HS-5 (cell line): ENCODE results near the gene RASGRP1.

Source experiments
- DNase-seq: peaks from one replicate; pipeline ENCODE4 v3.0.0-alpha.2; 2012; ENCODE audit warnings: low read depth

RASGRP1 gene

GRCh38 chr15:38458646-38459045, 106.0 kb downstream of the RASGRP1 start:
- no peak for DNase-seq

- no peak for DNase-seq
Measured at GRCh38 chr15:38455092-38455491, 109.5 kb downstream of the RASGRP1 start.

GRCh38 chr15:38454696-38455090, 109.9 kb downstream of the RASGRP1 start:
- no peak for DNase-seq

GRCh38 chr15:38453971-38454695, 110.5 kb downstream of the RASGRP1 start, which contains the start of gene FAM98B:
FAM98B (plus strand) TSS chr15:38454127; CDS start chr15:38454162, 35 bp downstream.
- DNase-seq = peak; percentile 70

- DNase-seq = no peak
Measured at GRCh38 chr15:38441130-38441519, 123.5 kb downstream of the RASGRP1 start.

GRCh38 chr15:38440353-38441129, 124.1 kb downstream of the RASGRP1 start:
- no peak for DNase-seq
